Measurements from ENCODE around the gene GADD45B.
"Not testable (repeated sequence)": the region's sequence is repeated elsewhere in the genome, so short reads cannot be mapped to it uniquely, and the experiment has no call there.

GADD45B gene

GRCh38 chr19:2509096-2509495 lies 33.2 kb downstream of the GADD45B start:
- DNase-seq (ENCODE audit: insufficient read length, low spot score) (no peak), FAIRE-seq (no peak)

- FAIRE-seq (peak; percentile 58), DNase-seq (ENCODE audit: insufficient read length, low spot score) (no peak)
These were observed 35.6 kb downstream of the GADD45B start for GRCh38 chr19:2511570-2511969.

GRCh38 chr19:2511991-2512390 lies 36.1 kb downstream of the GADD45B start:
- DNase-seq (ENCODE audit: insufficient read length, low spot score) (no peak), FAIRE-seq (no peak)

GRCh38 chr19:2512523-2513431 lies 36.9 kb downstream of the GADD45B start:
- no peak for DNase-seq (ENCODE audit: insufficient read length, low spot score)
- FAIRE-seq: no peak

GRCh38 chr19:2514981-2515518 lies 39.1 kb downstream of the GADD45B start:
- no peak for FAIRE-seq
- no peak for DNase-seq (ENCODE audit: insufficient read length, low spot score)

- no peak for FAIRE-seq
- DNase-seq (ENCODE audit: insufficient read length, low spot score): no peak
These were observed 40.8 kb downstream of the GADD45B start for GRCh38 chr19:2516727-2517126.

GRCh38 chr19:2517881-2518601 lies 42.1 kb downstream of the GADD45B start:
- no peak for FAIRE-seq
- no peak for DNase-seq (ENCODE audit: insufficient read length, low spot score)

GRCh38 chr19:2518856-2519255 lies 42.9 kb downstream of the GADD45B start:
- not testable (repeated sequence) for FAIRE-seq; DNase-seq (ENCODE audit: insufficient read length, low spot score)

GRCh38 chr19:2519482-2519881 lies 43.6 kb downstream of the GADD45B start:
- DNase-seq (ENCODE audit: insufficient read length, low spot score): no peak
- FAIRE-seq: no peak

- no peak for FAIRE-seq
- no peak for DNase-seq (ENCODE audit: insufficient read length, low spot score)
These were observed 47.8 kb downstream of the GADD45B start for GRCh38 chr19:2523630-2524311.

- DNase-seq (ENCODE audit: insufficient read length, low spot score) (no peak), FAIRE-seq (no peak)
These were observed 48.5 kb downstream of the GADD45B start for GRCh38 chr19:2524361-2524839.

GRCh38 chr19:2524840-2525723 lies 49.2 kb downstream of the GADD45B start:
- DNase-seq (ENCODE audit: insufficient read length, low spot score) (no peak), FAIRE-seq (no peak)

GRCh38 chr19:2527171-2527570 lies 51.2 kb downstream of the GADD45B start:
- no peak for FAIRE-seq
- DNase-seq (ENCODE audit: insufficient read length, low spot score): no peak

GRCh38 chr19:2527686-2528085 lies 51.8 kb downstream of the GADD45B start:
- no peak for FAIRE-seq
- no peak for DNase-seq (ENCODE audit: insufficient read length, low spot score)
